ENCODE results near the gene ZNF396.

The ZNF396 gene

GRCh38 chr18:35376742-35377695, at the start of gene ZNF396:
Gene ZNF396 (minus strand): TSS chr18:35377337. CDS start chr18:35374292, 3,045 bp downstream.
- H3K4me3 ChIP-seq (ENCODE audit: low read depth, low read length) = peak within 1 kb of the TSS; percentile 79
- DNase-seq (ENCODE audit: low read depth) = peak; percentile 48
- TF ChIP-seq CTCF (conservative IDR thresholded peaks at IDR 0.05; ENCODE audit: low read depth, low read length) = no peak

DNA sequence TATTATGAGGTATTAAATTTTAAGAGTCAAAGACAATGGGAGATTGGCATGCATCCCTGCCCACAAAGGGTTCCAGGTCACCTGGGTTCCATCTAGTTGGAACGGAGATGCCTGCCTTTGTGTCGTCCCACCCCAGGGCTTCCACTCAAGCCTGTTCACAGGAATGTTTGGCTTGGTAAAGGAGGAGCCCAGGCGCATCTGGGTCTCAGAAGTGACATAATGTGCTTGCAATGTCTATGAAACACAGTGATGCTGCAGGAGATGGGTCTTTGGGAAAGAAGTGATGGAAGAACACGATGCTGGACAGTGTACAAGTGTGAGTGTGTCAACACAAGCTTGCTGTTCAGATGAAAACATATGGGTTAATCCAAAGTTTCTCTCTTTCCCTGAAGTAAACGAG, 49.6 kb upstream of the ZNF396 start:
- H3K4me3 ChIP-seq (ENCODE audit: low read depth, low read length) = no peak overlapping the region
- no peak for TF ChIP-seq CTCF (conservative IDR thresholded peaks at IDR 0.05; ENCODE audit: low read depth, low read length)

GRCh38 chr18:35424356-35424755, 47.2 kb upstream of the ZNF396 start:
- no peak for DNase-seq (ENCODE audit: low read depth)
- no peak overlapping the region for H3K4me3 ChIP-seq (ENCODE audit: low read depth, low read length)
- TF ChIP-seq CTCF (conservative IDR thresholded peaks at IDR 0.05; ENCODE audit: low read depth, low read length) = no peak

More for the DNA sequence above, 49.6 kb upstream of the ZNF396 start:
- DNase-seq (ENCODE audit: low read depth) = no peak

- no peak for TF ChIP-seq CTCF (conservative IDR thresholded peaks at IDR 0.05; ENCODE audit: low read depth, low read length)
- H3K4me3 ChIP-seq (ENCODE audit: low read depth, low read length) = no peak overlapping the region
- DNase-seq (ENCODE audit: low read depth) = no peak
These were observed 45.1 kb upstream of the ZNF396 start for GRCh38 chr18:35422237-35422636.

DNA sequence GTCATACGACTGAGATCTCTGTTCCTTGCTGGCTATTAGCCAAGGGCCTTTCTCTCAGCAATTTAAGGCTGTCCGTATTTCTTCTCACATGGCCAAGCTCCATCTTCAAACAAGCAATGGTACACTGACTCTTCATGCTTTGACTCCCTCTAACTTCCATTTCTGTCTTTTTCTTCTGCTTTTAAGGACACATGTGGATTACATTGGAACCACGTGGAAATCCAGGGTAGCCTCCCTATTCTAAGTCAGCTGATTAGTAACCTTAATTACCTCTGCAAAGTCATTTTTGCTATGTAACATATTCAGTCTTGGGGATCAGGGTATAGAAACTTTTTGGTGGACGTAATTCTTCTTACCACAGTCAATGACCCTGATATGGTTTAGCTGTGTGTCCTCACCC, 41.5 kb upstream of the ZNF396 start:
- no peak for DNase-seq (ENCODE audit: low read depth)
- no peak overlapping the region for H3K4me3 ChIP-seq (ENCODE audit: low read depth, low read length)
- no peak for TF ChIP-seq CTCF (conservative IDR thresholded peaks at IDR 0.05; ENCODE audit: low read depth, low read length)

DNA sequence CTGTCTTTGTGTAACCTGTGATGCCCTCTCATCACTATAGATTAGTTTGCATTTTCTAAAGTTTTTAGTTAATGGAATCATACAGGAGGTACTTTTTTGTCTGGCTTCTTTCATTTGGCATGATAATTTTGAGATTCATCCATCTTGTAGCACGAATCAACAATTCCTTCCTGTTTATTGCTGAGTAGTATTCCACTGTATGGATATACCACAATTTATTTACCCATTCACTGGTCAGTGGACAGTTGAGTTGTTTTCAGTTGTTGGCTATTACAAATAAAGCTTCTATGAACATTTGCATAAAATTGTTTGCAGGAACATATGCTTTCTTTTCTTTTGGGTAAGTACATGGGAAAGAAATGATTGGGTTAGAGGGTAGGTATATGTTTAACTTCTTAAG, 40.1 kb upstream of the ZNF396 start:
- TF ChIP-seq CTCF (conservative IDR thresholded peaks at IDR 0.05; ENCODE audit: low read depth, low read length) = no peak
- DNase-seq (ENCODE audit: low read depth) = no peak
- H3K4me3 ChIP-seq (ENCODE audit: low read depth, low read length) = no peak overlapping the region

Measured in choroid plexus epithelial cell (primary cell).